HG02798 (cell line): Measurements from ENCODE around the gene ACTR6.
A peak's percentile ranks its signal among the peaks of the same experiment; 100 is the strongest.
"Not testable (repeated sequence)": the region's sequence is repeated elsewhere in the genome, so short reads cannot be mapped to it uniquely, and the experiment has no call there.

Source experiments
- ATAC-seq: cut with Tn5 transposase; IDR thresholded peaks from one replicate; pipeline ENCODE4 v1.9.1; 2021; ENCODE audit warnings: mild to moderate bottlenecking; ENCODE audit not compliant: unreplicated experiment, poor library complexity

The ACTR6 gene

DNA sequence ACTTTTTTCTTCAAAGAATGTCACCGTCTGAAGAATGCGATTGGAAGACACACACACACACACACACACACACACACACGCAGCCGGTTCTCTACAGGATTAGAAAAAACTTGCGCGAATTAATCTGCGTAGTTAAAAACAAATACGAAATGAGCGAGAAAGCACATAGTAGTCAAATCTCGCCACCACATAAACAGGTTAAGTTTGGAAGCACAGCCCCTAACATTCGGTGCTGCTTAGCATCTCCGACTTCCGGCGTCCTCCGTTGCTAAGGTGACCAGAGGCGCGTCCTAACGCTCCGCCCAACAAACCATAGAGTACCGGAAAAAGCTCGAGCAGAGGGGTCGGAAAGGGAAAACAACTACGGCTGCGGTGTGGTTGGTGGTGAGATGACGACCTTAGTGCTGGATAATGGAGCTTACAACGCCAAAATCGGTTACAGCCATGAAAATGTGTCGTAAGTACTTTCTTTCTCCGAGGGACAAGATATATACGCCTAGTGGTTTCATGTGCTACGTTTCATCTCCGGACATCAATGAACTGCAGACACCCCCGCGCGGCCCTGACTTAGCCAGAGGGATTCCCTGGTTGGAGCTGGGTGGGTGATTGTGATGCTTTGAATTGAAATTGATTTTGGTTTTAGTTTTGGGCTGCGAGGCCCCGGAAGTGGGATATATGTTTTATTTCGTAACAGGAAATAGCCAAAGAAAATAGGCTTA, at the start of gene ACTR6:
Gene ACTR6, plus strand, starts transcription at position 353 of the 719 bp plus-strand sequence. Its CDS starts 37 bp downstream, at position 390.
- ATAC-seq: peak; percentile 91

- no peak for ATAC-seq
Observed at GRCh38 chr12:100151769-100152168, 48.8 kb upstream of the ACTR6 start.

GRCh38 chr12:100153131-100153530, 47.5 kb upstream of the ACTR6 start:
- no peak for ATAC-seq

DNA sequence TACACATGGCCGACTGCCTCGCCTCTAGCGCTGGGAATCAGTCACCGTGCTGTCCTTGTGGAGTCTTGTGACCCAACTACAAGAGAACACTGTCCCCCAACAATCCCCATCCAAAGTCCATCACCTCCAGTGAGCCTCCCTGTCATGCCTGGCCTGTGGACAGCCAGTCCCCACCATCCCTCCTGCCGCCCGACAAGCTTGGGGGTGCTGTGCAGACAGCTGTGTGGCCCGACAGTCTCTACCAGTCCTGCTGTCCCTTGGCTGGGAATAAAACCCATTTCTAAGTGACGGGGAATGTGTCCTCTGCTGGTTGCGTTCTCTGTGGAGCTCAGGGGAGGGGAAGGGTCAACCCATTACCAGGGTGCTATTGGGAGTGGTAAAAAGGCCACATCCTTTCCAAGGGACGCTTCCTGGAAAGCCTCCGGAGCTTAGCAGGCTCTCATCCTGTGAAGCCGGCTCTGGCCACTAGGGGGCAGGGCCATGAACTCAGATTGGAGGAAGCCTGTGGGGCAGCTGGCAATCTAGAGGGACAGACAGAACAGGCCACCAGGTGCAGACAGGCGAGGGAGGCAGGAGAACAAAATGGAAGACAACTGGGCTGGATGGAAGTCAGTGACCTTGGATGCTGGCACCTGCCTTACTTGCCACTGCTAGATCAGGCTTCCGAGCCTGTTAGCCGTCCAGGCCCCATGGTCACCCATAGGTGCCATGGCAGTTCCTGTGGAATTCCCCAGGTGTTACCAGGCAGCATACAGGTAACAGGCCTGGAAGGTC, 46.0 kb upstream of the ACTR6 start:
- ATAC-seq: peak; percentile 86

DNA sequence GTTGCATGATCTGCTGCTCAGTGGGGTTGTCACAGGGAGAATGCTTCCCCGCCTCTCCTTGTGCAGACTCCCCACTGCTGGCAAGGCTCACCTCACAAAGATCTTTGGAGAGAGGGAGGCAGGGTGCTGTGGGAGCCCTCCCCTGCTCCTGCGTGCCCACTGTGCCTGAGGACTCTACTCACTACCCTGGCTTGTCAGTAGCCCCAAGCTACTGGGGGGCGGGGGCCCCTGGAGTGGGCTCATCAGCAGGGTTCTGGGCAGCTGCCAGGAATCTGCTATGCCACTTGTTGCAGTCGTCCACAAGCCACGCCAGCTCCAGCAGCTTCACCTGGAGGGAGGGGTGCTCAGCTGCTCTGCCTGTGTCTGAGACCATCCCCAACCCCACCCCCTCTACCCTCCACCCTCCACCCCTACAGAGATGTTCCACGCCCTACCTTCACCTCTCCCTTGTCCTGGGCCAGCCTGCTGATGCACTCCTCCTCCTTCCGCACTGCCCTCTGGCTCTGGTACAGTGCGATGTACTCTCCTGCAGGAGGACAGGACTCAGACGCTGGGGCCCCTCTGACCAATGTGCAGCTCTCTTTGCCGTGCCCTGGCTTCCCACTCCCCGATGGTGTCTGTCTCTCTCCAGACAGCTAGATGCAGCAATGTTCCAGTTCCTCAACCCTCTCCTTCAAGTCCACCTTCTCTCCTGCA, 43.7 kb upstream of the ACTR6 start:
- no peak for ATAC-seq

DNA sequence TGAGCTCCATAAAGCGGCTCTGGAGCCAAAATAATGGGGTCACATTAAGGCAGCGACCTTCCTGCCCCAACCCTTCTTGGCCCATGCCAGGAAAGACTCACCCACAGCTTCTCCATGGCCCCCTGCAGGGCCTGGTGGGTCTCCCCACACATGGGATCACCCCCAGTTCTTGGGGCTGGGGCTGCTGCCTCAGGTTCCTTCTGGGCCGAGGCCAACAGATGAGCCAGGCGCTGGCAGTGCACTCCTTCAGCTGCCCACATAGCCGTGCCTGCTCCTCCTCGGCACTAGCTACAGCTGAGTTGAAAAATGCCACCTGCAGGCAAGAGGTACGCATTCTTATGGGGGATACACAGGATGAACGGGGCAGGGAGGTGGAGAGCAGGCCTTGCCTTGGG, 43.2 kb upstream of the ACTR6 start:
- no peak for ATAC-seq

GRCh38 chr12:100158535-100158934, 42.1 kb upstream of the ACTR6 start:
- no peak for ATAC-seq

DNA sequence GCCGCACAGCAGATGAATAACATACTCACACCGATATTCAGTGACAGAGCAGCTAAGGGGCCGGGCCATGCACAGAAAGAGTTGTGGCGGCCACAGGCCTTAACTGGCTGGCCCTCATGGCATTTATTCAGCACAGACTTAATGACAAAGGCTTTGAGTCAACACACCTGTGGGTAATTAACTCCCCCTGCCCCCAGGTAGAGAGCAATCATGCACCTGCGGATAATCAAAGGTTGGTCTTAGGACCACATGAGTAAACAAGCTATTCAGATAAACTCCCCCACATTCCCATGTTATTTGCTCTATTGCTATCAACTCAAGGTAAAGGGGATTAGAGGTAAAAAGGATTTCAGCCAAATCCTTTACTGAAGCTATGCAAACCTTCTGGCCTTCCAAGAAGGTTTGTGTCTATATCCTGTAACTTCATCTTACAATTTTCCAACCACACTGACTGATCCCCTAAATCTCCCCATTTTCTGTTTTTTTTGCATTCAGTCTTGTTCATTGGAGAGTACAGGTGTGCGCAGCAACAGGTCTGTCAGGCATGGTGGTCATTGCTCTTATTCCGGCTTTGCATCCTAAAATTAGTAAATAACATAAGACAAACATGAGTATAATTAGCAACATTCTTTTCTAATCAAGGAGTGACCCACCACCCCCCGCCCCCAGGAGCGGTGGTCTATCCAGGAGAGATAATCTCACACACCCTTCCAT, 41.1 kb upstream of the ACTR6 start:
- ATAC-seq: no peak

- peak; percentile 100 for ATAC-seq
Observed at GRCh38 chr12:100163416-100164152, 37.0 kb upstream of the ACTR6 start.

DNA sequence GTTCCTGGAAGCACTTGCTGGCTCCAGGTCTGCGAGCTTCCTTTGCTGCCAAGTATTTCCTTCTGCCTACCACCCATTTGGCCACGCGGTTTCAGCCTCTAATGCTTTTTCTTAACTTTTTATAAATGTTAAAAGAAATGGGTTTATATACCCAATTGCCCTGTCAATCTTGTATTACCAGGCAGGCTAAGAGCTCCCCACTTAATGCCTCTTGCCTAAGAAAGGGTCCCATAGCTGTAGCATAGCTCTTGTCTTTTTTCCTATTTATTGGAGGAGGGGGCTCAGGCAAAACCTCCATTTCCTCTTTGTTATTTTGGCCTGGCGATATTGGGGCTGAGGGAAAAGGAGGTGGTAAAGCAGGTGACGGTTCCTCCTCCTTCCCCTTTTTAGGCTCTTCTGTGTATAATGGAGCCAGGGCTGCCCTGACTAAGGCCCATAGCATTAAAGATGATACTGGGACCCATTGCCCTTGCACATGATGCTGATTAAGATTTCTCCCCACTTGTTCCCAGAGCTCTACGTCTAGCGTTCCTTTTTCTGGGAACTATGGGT, 36.4 kb upstream of the ACTR6 start:
- ATAC-seq: no peak

DNA sequence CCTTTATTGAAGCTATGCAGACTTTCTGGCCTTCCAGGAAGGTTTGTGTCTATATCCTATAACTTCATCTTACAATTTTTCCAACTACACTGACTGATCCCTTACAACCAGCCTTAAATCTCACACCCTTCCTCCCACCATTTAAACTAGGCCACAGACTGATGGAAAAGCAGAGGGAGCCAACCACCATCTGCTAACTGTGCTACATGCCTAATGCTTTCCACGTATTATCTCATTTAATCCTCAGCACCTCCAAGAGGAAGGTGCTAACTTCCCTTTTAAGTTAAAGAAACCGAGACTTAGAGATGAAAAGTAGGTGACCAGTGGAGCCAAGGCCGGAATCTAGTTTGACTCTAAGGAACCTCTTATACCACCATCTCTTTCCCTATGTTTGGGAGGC, 35.3 kb upstream of the ACTR6 start:
- no peak for ATAC-seq

- ATAC-seq: no peak
Observed at GRCh38 chr12:100166232-100166631, 34.4 kb upstream of the ACTR6 start.

DNA sequence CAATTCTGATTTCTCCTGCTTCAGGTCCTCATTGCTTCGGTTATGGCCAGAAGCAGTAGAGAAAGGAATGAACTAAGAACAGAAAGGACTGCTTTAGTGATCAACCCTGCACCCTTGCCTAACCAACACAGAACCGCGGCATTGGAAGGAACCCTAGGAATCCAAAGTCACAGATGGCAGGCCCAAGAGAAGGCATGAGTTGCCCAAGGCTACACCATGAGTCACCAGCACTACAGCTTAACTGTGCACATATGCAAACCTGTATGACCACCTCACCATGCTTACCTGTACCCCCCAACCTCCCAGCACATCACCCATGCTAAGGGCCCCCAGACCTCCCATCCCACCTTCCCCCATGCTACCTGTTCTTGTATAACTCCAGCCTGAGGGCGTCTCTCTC, 32.1 kb upstream of the ACTR6 start:
- ATAC-seq: no peak

- no peak for ATAC-seq
Observed at GRCh38 chr12:100169345-100169744, 31.3 kb upstream of the ACTR6 start.

DNA sequence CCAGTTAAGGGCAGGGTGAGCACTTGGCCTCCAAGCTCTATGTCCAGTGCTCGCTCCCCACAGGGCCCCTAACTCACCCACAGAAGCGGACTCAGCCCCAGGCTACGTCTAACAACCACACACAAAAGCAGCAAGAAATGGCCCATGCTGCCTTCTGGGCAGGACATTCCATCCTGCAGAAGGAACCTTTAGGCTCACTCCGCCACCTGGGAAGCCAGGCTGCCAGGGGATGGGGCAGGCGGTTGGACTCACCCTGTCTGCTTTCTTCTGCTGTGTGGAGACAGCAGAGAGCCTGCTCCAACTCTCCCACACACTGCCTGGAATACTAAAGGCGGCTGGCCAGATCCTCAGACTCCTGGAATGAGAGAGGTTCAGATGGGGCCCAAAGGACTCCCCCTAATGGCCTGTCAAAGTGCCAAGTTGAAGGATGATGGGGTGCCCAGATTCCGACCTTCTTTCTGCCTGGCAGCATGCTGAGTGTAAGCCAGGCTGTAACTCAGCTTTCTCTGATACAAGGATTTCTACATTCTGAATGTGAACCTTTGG, 30.2 kb upstream of the ACTR6 start:
- no peak for ATAC-seq

GRCh38 chr12:100171248-100171647, 29.4 kb upstream of the ACTR6 start:
- no peak for ATAC-seq

GRCh38 chr12:100173111-100173510, 27.5 kb upstream of the ACTR6 start:
- no peak for ATAC-seq

DNA sequence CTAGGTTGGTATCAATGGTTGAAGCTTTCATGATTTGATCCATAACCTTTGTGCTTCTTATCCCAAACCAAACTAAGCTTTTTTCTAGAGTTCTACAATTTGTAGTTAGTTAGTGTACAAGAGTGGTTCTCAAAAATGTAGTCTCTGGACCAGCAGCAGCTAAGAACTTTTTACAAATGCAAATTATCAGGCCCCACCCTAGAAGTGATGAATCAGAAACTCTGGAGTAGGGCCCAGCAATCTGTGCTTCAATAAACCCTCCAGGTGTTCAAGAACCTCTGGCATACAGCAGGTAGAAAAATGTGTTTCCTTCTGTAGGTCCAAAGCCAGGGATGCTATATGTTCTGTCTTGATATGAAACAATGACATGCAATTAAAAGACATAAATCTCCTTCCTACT, 26.1 kb upstream of the ACTR6 start:
- no peak for ATAC-seq

- not testable (repeated sequence) for ATAC-seq
Observed at GRCh38 chr12:100176493-100176892, 24.1 kb upstream of the ACTR6 start.
